C4-2B (cell line): ENCODE data around the gene DNASE1.

ENCODE experiments used
- CTCF ChIP-seq: fragments of 450-650 bp; conservative IDR thresholded peaks from 2 replicates; pipeline ENCODE4 v1.5.1; 2017; ENCODE audit warnings: mild to moderate bottlenecking
- ZFX ChIP-seq: fragments of 450-650 bp; IDR thresholded peaks from 2 replicates; pipeline ENCODE4 v1.6.1; 2017

GRCh38 chr16:3671424-3671823 is 16.9 kb downstream of the DNASE1 start:
- TF ChIP-seq CTCF (no peak), ZFX (no peak)
